HL-60 (cell line): ENCODE data around the gene GNRHR.
"Not testable (repeated sequence)": the region's sequence is repeated elsewhere in the genome, so short reads cannot be mapped to it uniquely, and the experiment has no call there.

Source experiments
- DNase-seq, 2 experiments: peaks; one replicate each; pipeline ENCODE4 v3.0.0-alpha.2; 2010 to 2020; ENCODE audit warnings: low read depth in 1 of 2, low spot score in 1 of 2
- H3K27ac ChIP-seq: fragments of 250-450 bp; sonication (Bioruptor Pico); replicated peaks from 2 replicates; pipeline ENCODE4 v1.5.1; 2020; ENCODE audit warnings: mild to moderate bottlenecking, moderate library complexity
- H3K27me3 ChIP-seq: fragments of 250-450 bp; sonication (Bioruptor Pico); 2 replicates; pipeline ENCODE4 v1.5.1; 2021; ENCODE audit warnings: mild to moderate bottlenecking, moderate library complexity; ENCODE audit not compliant: insufficient read depth, poor library complexity, severe bottlenecking
- H3K4me3 ChIP-seq: replicated peaks from 2 replicates; pipeline ENCODE4 v1.5.1; 2011; ENCODE audit warnings: mild to moderate bottlenecking, control low read depth, low read length; ENCODE audit not compliant: insufficient read depth
- GABPA ChIP-seq: IDR thresholded peaks from 2 replicates; pipeline ENCODE4 v1.6.1; 2012; ENCODE audit warnings: low read depth
- POLR2AphosphoS5 ChIP-seq: IDR thresholded peaks from 2 replicates; pipeline ENCODE4 v1.6.1; 2012; ENCODE audit warnings: low read depth
- SPI1 ChIP-seq: IDR thresholded peaks from 2 replicates; pipeline ENCODE4 v1.6.1; 2012; ENCODE audit warnings: low read depth, mild to moderate bottlenecking, borderline replicate concordance
- TF ChIP-seq, protein P1 (sequence below): IDR thresholded peaks from one replicate; pipeline ENCODE4 v1.5.1; 2011; ENCODE audit warnings: low read length, control low read depth, inconsistent platforms; ENCODE audit not compliant: insufficient read depth
- TF ChIP-seq, protein P2 (sequence below): IDR thresholded peaks from 2 replicates; pipeline ENCODE4 v1.6.1; 2012; ENCODE audit warnings: low read depth; ENCODE audit not compliant: insufficient replicate concordance

GNRHR gene

DNA sequence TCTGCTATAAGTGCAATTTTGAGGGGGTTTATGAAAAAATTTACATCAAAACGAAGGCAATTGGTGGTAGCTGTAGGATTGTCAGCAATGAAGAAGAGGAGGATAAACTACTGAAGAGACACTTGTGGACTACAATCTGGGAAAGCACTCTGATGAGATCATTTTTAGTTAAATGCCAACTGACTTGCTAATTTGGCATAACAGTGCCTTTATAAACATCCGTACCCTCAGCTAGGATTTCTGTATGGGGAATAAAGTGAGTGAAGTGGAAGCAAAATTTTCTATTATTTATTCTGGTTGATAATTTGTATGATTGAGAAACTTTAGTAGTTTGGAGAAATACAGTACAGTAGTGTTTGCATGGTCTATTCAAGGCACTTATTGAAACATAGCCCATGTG lies 11.2 kb upstream of the GNRHR start:
- Histone ChIP-seq H3K27ac (no peak overlapping the region), H3K4me3 (no peak overlapping the region), H3K27me3 (no peaks in the 10 kb centered on the region)
- TF ChIP-seq GABPA = no peak
- no peak for DNase-seq

DNA sequence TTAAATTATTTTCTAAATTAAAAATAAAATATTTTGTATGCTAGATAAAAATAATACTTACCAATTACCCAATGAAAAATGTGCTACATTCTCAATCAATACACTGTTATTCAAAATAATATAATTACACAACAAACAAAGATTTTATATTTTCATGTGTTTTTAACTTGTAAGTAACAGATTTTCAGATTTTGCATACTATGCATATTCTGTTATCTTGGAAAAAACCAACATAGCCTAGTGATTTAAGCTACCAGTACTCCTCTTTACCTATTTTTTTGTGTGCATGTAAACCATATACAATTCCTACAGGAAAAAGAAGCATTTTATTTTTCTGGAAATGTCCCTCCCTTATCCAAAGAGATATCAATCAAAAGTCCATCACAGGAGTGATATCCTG lies 10.0 kb upstream of the GNRHR start:
- Histone ChIP-seq H3K4me3 (no peak overlapping the region), H3K27me3 (no peaks in the 10 kb centered on the region), H3K27ac (no peak overlapping the region)
- DNase-seq = no peak
- TF ChIP-seq POLR2AphosphoS5 (no peak), SPI1 (no peak), GABPA (no peak)
- TF ChIP-seq, protein P1, sequence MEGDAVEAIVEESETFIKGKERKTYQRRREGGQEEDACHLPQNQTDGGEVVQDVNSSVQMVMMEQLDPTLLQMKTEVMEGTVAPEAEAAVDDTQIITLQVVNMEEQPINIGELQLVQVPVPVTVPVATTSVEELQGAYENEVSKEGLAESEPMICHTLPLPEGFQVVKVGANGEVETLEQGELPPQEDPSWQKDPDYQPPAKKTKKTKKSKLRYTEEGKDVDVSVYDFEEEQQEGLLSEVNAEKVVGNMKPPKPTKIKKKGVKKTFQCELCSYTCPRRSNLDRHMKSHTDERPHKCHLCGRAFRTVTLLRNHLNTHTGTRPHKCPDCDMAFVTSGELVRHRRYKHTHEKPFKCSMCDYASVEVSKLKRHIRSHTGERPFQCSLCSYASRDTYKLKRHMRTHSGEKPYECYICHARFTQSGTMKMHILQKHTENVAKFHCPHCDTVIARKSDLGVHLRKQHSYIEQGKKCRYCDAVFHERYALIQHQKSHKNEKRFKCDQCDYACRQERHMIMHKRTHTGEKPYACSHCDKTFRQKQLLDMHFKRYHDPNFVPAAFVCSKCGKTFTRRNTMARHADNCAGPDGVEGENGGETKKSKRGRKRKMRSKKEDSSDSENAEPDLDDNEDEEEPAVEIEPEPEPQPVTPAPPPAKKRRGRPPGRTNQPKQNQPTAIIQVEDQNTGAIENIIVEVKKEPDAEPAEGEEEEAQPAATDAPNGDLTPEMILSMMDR = no peak
- TF ChIP-seq, protein P2, sequence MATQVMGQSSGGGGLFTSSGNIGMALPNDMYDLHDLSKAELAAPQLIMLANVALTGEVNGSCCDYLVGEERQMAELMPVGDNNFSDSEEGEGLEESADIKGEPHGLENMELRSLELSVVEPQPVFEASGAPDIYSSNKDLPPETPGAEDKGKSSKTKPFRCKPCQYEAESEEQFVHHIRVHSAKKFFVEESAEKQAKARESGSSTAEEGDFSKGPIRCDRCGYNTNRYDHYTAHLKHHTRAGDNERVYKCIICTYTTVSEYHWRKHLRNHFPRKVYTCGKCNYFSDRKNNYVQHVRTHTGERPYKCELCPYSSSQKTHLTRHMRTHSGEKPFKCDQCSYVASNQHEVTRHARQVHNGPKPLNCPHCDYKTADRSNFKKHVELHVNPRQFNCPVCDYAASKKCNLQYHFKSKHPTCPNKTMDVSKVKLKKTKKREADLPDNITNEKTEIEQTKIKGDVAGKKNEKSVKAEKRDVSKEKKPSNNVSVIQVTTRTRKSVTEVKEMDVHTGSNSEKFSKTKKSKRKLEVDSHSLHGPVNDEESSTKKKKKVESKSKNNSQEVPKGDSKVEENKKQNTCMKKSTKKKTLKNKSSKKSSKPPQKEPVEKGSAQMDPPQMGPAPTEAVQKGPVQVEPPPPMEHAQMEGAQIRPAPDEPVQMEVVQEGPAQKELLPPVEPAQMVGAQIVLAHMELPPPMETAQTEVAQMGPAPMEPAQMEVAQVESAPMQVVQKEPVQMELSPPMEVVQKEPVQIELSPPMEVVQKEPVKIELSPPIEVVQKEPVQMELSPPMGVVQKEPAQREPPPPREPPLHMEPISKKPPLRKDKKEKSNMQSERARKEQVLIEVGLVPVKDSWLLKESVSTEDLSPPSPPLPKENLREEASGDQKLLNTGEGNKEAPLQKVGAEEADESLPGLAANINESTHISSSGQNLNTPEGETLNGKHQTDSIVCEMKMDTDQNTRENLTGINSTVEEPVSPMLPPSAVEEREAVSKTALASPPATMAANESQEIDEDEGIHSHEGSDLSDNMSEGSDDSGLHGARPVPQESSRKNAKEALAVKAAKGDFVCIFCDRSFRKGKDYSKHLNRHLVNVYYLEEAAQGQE = no peak

DNA sequence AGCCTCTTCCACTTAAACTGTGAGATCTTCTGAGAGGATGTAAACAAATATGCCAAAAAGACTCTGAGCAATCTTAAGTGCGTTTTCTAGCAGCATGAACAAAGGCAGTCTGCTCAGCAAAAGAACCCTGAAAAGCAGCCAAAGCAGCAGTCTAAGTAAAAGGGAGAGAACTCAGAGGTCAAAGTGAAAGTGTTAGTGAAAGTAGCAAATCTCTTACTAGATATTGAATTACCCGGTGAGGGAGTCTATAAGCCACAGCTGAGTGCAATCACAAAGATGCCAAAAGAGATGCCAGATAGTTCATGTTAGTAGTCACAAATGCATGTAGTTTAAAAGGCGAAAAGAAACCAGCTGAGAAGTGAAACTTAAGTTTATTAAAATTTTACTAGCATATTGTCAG lies 7.9 kb upstream of the GNRHR start:
- Histone ChIP-seq H3K27ac (no peak overlapping the region), H3K27me3 (no peaks in the 10 kb centered on the region), H3K4me3 (no peak overlapping the region)
- no peak for DNase-seq
- TF ChIP-seq POLR2AphosphoS5 = no peak
- TF ChIP-seq, protein P1 = no peak
- TF ChIP-seq GABPA = no peak
- TF ChIP-seq, protein P2 = no peak
- no peak for TF ChIP-seq SPI1

DNA sequence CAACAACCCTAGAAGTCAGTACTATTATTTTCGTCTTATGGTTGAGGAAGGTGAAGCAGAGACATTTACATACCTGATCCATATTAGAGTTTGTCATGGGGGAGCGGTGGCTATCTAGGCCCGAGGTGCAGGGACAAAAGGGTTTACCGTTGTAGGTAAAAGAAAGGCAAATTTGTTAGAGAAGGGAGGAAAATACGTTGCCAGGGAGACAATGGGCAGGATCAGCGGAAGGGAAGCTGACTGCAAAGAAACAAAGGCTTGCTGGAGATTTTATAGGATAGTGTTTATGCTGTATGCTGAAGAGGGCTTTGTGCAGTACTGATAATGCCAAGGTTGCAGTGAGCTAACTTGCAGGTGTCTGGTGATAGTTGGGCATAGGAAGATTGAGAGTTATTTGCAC lies 2.8 kb upstream of the GNRHR start:
- not testable (repeated sequence) for H3K27me3 ChIP-seq, H3K4me3 ChIP-seq, H3K27ac ChIP-seq, DNase-seq

DNA sequence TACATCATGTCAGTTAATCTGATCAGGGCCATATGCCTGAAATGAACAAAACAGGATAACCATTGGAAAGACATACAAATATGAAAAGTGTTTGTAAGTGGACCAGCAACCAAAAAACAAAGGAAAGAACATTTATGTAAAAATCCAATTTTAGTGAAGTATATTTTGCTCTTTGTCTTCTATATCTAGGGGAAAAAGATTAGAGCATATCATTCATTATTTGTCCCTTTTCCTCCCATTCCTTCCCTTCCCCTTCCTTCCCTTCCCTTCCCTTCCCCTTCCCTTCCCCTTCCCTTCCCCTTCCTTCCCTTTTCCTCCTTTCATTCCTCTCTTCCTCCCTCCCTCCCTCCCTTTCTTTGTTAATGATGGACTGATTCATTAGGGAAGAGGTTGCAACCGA lies 1.8 kb upstream of the GNRHR start:
- no peak overlapping the region for H3K4me3 ChIP-seq
- H3K27me3 ChIP-seq = no peaks in the 10 kb centered on the region
- no peak for DNase-seq
- no peak overlapping the region for H3K27ac ChIP-seq
- TF ChIP-seq, protein P1 = no peak
- TF ChIP-seq, protein P2 = no peak
- TF ChIP-seq GABPA = no peak
- TF ChIP-seq SPI1 = no peak
- no peak for TF ChIP-seq POLR2AphosphoS5
